Measurements from ENCODE around the gene ITSN2.

DNA sequence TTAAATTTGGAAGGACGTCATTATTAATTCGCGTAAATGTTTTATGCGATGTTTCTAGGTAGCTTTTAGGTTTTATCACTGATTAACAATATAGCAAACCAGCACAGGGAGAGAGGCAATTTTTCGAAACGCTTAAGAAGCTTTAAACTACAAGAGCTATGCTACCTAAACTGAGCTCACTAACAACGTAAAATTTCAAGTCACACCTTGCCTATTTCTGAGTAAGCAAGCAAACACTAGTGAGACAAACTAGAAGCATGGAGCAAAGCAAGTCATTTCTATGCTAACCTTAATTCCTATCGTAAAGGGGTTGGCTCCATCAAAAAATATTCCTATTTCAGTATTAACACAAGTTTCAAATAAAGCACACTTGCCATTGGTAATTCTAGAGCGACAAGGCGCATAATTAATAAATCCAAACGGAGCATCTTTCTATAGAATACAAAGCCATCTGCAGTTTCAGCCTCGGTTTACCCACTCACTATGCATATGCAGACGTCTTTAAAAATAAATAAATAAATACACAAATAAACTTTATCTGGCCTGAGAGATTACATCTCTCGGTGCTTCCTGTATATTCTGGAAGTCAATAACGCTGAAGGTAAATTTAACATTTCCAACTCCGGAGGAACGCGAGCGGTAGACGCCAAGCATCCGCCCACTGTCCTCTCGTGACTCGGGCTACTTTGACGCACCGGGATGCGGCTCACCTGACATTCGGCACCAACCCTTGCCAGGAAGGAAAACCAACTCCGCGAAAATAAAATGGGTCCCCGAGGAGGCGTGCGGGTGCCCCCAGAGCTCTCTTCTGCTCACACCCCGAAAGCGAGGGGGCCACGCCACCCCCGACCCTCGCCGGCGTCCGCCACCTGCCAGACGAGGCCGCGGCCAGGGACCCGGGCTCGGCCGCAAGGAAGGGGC is 947 bp downstream of the ITSN2 start:
- TF ChIP-seq, protein P1, sequence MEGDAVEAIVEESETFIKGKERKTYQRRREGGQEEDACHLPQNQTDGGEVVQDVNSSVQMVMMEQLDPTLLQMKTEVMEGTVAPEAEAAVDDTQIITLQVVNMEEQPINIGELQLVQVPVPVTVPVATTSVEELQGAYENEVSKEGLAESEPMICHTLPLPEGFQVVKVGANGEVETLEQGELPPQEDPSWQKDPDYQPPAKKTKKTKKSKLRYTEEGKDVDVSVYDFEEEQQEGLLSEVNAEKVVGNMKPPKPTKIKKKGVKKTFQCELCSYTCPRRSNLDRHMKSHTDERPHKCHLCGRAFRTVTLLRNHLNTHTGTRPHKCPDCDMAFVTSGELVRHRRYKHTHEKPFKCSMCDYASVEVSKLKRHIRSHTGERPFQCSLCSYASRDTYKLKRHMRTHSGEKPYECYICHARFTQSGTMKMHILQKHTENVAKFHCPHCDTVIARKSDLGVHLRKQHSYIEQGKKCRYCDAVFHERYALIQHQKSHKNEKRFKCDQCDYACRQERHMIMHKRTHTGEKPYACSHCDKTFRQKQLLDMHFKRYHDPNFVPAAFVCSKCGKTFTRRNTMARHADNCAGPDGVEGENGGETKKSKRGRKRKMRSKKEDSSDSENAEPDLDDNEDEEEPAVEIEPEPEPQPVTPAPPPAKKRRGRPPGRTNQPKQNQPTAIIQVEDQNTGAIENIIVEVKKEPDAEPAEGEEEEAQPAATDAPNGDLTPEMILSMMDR (IDR thresholded peaks at IDR 0.05; ENCODE audit: insufficient read depth, low read depth, low read length): no peak
- TF ChIP-seq EZH2 (IDR thresholded peaks at IDR 0.05; ENCODE audit: insufficient read depth, low read length): no peak
